Measurements from ENCODE around the gene SLC30A2. TPM values are rescaled to one million over a fixed set of nuclear protein-coding genes. Genes with fewer than 3 reads are reported as not detected.

Gene SLC30A2
- total and polyA plus RNA-seq, 2 experiments from 2014 or later = 0.07 TPM; not detected in 1

DNA sequence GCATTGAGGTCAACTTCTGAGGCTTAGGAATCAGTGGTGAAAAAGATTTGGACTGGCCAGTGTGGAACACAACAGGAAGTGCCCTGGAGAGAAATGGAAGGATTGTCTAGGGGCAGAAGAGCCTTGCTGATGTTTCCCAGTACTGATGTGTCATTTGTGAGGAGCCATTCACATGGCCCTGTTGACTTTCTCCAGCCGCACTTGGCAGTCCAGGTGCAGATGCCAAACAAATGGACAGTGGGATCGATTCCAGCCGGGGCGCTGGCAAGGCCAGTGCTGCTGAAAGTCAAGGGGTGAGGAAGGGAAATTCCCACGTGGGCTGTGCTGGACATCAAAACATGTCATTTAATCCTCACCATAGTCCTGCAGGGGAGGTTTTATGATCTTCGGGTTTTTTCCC is 26.4 kb upstream of the SLC30A2 start (continued):
- TF ChIP-seq, protein P1, sequence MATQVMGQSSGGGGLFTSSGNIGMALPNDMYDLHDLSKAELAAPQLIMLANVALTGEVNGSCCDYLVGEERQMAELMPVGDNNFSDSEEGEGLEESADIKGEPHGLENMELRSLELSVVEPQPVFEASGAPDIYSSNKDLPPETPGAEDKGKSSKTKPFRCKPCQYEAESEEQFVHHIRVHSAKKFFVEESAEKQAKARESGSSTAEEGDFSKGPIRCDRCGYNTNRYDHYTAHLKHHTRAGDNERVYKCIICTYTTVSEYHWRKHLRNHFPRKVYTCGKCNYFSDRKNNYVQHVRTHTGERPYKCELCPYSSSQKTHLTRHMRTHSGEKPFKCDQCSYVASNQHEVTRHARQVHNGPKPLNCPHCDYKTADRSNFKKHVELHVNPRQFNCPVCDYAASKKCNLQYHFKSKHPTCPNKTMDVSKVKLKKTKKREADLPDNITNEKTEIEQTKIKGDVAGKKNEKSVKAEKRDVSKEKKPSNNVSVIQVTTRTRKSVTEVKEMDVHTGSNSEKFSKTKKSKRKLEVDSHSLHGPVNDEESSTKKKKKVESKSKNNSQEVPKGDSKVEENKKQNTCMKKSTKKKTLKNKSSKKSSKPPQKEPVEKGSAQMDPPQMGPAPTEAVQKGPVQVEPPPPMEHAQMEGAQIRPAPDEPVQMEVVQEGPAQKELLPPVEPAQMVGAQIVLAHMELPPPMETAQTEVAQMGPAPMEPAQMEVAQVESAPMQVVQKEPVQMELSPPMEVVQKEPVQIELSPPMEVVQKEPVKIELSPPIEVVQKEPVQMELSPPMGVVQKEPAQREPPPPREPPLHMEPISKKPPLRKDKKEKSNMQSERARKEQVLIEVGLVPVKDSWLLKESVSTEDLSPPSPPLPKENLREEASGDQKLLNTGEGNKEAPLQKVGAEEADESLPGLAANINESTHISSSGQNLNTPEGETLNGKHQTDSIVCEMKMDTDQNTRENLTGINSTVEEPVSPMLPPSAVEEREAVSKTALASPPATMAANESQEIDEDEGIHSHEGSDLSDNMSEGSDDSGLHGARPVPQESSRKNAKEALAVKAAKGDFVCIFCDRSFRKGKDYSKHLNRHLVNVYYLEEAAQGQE (IDR thresholded peaks at IDR 0.05; ENCODE audit: unreplicated experiment) = no peak
- TF ChIP-seq NANOG (IDR thresholded peaks at IDR 0.05; ENCODE audit: borderline replicate concordance) (no peak), ZNF331 (CRISPR knock-in tag; IDR thresholded peaks at IDR 0.05; ENCODE audit: low read depth) (no peak)

GRCh38 chr1:26070963-26071342 is 25.0 kb upstream of the SLC30A2 start:
- H3K9me3 Mint-ChIP-seq = no peaks in the 10 kb centered on the region
- no peaks in the 10 kb centered on the region for H3K27me3 ChIP-seq (ENCODE audit: insufficient read depth)
- H3K4me1 ChIP-seq (ENCODE audit: insufficient read depth) = no peaks in the 10 kb centered on the region
- no peak overlapping the region for H3K4me3 Mint-ChIP-seq
- H3K36me3 ChIP-seq (ENCODE audit: insufficient read depth) = no peaks in the 10 kb centered on the region
- no peak overlapping the region for H2AFZ ChIP-seq
- ATAC-seq = no peak
- no peaks in the 10 kb centered on the region for H3K9me2 ChIP-seq (ENCODE audit: insufficient read depth)
- H3K4me2 ChIP-seq = no peak overlapping the region
- no peak overlapping the region for H3K4me3 ChIP-seq
- peaks cover 6% of the 10 kb centered on the region for H3K4me1 Mint-ChIP-seq
- H3K27ac ChIP-seq (ENCODE audit: low read depth) = no peak overlapping the region
- H3K27ac Mint-ChIP-seq = no peak overlapping the region
- no peaks in the 10 kb centered on the region for H3K79me2 ChIP-seq (replicated peaks; ENCODE audit: insufficient read depth)
- H3K36me3 Mint-ChIP-seq (ENCODE audit: low read depth) = no peaks in the 10 kb centered on the region
- H3F3A ChIP-seq (replicated peaks; ENCODE audit: low read depth) = no peaks in the 10 kb centered on the region
- DNase-seq (ENCODE audit: low spot score) = no peak
- H4K20me1 ChIP-seq (replicated peaks; ENCODE audit: insufficient read depth) = no peaks in the 10 kb centered on the region
- H3K27me3 Mint-ChIP-seq (ENCODE audit: insufficient read depth, low read depth, poor library complexity) = peaks cover 9% of the 10 kb centered on the region
- TF ChIP-seq POLR2AphosphoS5 (IDR thresholded peaks at IDR 0.05; ENCODE audit: low read depth) (no peak), ZNF331 (CRISPR knock-in tag; IDR thresholded peaks at IDR 0.05; ENCODE audit: low read depth) (no peak), ETS1 (IDR thresholded peaks at IDR 0.05) (no peak), NANOG (IDR thresholded peaks at IDR 0.05; ENCODE audit: borderline replicate concordance) (no peak), EZH2 (IDR thresholded peaks at IDR 0.05; ENCODE audit: low read depth, unreplicated experiment) (no peak), ZNF114 (CRISPR knock-in tag; IDR thresholded peaks at IDR 0.05) (no peak), EZH2phosphoT487 (IDR thresholded peaks at IDR 0.05; ENCODE audit: unreplicated experiment) (no peak), STAT1 (IDR thresholded peaks at IDR 0.05; ENCODE audit: unreplicated experiment) (no peak), CREB1 (CRISPR knock-in tag; IDR thresholded peaks at IDR 0.05; ENCODE audit: low read depth) (no peak)
- TF ChIP-seq, protein P2, sequence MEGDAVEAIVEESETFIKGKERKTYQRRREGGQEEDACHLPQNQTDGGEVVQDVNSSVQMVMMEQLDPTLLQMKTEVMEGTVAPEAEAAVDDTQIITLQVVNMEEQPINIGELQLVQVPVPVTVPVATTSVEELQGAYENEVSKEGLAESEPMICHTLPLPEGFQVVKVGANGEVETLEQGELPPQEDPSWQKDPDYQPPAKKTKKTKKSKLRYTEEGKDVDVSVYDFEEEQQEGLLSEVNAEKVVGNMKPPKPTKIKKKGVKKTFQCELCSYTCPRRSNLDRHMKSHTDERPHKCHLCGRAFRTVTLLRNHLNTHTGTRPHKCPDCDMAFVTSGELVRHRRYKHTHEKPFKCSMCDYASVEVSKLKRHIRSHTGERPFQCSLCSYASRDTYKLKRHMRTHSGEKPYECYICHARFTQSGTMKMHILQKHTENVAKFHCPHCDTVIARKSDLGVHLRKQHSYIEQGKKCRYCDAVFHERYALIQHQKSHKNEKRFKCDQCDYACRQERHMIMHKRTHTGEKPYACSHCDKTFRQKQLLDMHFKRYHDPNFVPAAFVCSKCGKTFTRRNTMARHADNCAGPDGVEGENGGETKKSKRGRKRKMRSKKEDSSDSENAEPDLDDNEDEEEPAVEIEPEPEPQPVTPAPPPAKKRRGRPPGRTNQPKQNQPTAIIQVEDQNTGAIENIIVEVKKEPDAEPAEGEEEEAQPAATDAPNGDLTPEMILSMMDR (conservative IDR thresholded peaks at IDR 0.05; ENCODE audit: low read depth in 2 of 2) = no peak
- TF ChIP-seq, protein P3, sequence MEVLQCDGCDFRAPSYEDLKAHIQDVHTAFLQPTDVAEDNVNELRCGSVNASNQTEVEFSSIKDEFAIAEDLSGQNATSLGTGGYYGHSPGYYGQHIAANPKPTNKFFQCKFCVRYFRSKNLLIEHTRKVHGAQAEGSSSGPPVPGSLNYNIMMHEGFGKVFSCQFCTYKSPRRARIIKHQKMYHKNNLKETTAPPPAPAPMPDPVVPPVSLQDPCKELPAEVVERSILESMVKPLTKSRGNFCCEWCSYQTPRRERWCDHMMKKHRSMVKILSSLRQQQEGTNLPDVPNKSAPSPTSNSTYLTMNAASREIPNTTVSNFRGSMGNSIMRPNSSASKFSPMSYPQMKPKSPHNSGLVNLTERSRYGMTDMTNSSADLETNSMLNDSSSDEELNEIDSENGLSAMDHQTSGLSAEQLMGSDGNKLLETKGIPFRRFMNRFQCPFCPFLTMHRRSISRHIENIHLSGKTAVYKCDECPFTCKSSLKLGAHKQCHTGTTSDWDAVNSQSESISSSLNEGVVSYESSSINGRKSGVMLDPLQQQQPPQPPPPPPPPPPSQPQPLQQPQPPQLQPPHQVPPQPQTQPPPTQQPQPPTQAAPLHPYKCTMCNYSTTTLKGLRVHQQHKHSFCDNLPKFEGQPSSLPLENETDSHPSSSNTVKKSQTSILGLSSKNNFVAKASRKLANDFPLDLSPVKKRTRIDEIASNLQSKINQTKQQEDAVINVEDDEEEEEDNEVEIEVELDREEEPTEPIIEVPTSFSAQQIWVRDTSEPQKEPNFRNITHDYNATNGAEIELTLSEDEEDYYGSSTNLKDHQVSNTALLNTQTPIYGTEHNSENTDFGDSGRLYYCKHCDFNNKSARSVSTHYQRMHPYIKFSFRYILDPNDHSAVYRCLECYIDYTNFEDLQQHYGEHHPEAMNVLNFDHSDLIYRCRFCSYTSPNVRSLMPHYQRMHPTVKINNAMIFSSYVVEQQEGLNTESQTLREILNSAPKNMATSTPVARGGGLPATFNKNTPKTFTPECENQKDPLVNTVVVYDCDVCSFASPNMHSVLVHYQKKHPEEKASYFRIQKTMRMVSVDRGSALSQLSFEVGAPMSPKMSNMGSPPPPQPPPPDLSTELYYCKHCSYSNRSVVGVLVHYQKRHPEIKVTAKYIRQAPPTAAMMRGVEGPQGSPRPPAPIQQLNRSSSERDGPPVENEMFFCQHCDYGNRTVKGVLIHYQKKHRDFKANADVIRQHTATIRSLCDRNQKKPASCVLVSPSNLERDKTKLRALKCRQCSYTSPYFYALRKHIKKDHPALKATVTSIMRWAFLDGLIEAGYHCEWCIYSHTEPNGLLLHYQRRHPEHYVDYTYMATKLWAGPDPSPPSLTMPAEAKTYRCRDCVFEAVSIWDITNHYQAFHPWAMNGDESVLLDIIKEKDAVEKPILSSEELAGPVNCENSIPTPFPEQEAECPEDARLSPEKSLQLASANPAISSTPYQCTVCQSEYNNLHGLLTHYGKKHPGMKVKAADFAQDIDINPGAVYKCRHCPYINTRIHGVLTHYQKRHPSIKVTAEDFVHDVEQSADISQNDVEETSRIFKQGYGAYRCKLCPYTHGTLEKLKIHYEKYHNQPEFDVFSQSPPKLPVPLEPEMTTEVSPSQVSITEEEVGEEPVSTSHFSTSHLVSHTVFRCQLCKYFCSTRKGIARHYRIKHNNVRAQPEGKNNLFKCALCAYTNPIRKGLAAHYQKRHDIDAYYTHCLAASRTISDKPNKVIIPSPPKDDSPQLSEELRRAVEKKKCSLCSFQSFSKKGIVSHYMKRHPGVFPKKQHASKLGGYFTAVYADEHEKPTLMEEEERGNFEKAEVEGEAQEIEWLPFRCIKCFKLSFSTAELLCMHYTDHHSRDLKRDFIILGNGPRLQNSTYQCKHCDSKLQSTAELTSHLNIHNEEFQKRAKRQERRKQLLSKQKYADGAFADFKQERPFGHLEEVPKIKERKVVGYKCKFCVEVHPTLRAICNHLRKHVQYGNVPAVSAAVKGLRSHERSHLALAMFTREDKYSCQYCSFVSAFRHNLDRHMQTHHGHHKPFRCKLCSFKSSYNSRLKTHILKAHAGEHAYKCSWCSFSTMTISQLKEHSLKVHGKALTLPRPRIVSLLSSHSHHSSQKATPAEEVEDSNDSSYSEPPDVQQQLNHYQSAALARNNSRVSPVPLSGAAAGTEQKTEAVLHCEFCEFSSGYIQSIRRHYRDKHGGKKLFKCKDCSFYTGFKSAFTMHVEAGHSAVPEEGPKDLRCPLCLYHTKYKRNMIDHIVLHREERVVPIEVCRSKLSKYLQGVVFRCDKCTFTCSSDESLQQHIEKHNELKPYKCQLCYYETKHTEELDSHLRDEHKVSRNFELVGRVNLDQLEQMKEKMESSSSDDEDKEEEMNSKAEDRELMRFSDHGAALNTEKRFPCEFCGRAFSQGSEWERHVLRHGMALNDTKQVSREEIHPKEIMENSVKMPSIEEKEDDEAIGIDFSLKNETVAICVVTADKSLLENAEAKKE (CRISPR knock-in tag; IDR thresholded peaks at IDR 0.05) = no peak
